Cardiac muscle cell (in vitro differentiated cells and primary cell): Measurements from ENCODE around the gene MAP2K6. TPM values are rescaled to one million over a fixed set of nuclear protein-coding genes. Genes with fewer than 3 reads are reported as not detected.

Source experiments
- DNase-seq, 2 donors: peaks; one replicate each; pipeline versions ENCODE4 v3.0.0 to v3.0.0-alpha.2; 2010 to 2017; ENCODE audit warnings: low read depth in 1 of 2, low spot score in 1 of 2
- H3K27ac ChIP-seq: fragments of 200-600 bp; sonication (generic); 2 replicates; pipeline ENCODE4 v1.5.1; 2016
- H3K27me3 ChIP-seq: fragments of 200-600 bp; sonication (generic); 2 replicates; pipeline ENCODE4 v1.6.0; 2016; ENCODE audit warnings: control low read depth
- H3K36me3 ChIP-seq: fragments of 200-600 bp; sonication (generic); 2 replicates; pipeline ENCODE4 v1.5.1; 2016; ENCODE audit warnings: control low read depth
- H3K4me1 ChIP-seq: fragments of 200-600 bp; sonication (generic); 2 replicates; pipeline ENCODE4 v1.8.1; 2017; ENCODE audit warnings: low read depth, mild to moderate bottlenecking, mixed run types
- H3K4me3 ChIP-seq: fragments of 200-600 bp; sonication (generic); 2 replicates; pipeline ENCODE4 v1.5.1; 2016; ENCODE audit warnings: mild to moderate bottlenecking
- H3K9me3 ChIP-seq: fragments of 200-600 bp; sonication (generic); 2 replicates; pipeline ENCODE4 v1.5.1; 2017; ENCODE audit warnings: low read depth, mild to moderate bottlenecking, control low read depth
- CTCF ChIP-seq: IDR thresholded peaks from 2 replicates; pipeline ENCODE4 v1.5.1; 2012; ENCODE audit warnings: low read depth, mild to moderate bottlenecking, low read length
- polyA plus RNA-seq: library from polyadenylated mRNA; unstranded; fragments of >200 nt; fragmentation: Nextera tagmentation; extraction: Ambion mirVana; gene quantifications from 2 replicates; pipeline ENCODE4 v1.2.1, GENCODE V29; 2016
- total RNA-seq: library from RNA; depleted of rRNA; stranded (reverse); fragments of >200 nt; gene quantifications from 2 replicates; pipeline ENCODE4 v1.2.3, GENCODE V29; 2016

MAP2K6 gene
- total and polyA plus RNA-seq, 2 experiments from 2014 or later: 13.1 to 13.2 TPM

GRCh38 chr17:69443138-69443537 is 28.6 kb downstream of the MAP2K6 start:
- H3K27me3 ChIP-seq: no peaks in the 10 kb centered on the region
- H3K4me1 ChIP-seq: no peaks in the 10 kb centered on the region
- H3K27ac ChIP-seq: no peak overlapping the region
- no peak for TF ChIP-seq CTCF
- H3K9me3 ChIP-seq: no peaks in the 10 kb centered on the region
- no peaks in the 10 kb centered on the region for H3K36me3 ChIP-seq
- H3K4me3 ChIP-seq: no peak overlapping the region
- DNase-seq: no peak

DNA sequence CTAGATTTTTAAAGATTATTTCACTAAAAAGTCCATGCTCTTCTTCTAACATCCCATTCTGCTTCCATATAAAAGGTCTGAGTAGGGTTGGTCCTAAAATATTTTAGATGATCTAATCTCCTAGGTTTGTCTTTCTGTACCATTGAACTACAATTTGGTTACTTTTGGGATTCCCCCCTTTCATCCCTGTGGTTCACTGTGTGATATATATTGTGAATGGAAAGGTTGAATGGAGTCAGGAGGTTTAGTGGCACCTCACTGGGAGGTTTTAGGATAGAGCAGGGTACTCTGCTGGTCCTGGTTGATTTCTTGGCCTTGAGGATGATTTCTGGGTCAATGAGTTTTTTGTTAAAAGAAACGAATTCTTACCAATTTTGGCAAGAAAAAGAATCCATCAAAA is 29.5 kb downstream of the MAP2K6 start:
- Histone ChIP-seq H3K4me1 (no peaks in the 10 kb centered on the region), H3K36me3 (no peaks in the 10 kb centered on the region), H3K27ac (no peak overlapping the region), H3K4me3 (no peak overlapping the region), H3K27me3 (no peaks in the 10 kb centered on the region), H3K9me3 (no peaks in the 10 kb centered on the region)
- no peak for DNase-seq
- no peak for TF ChIP-seq CTCF

DNA sequence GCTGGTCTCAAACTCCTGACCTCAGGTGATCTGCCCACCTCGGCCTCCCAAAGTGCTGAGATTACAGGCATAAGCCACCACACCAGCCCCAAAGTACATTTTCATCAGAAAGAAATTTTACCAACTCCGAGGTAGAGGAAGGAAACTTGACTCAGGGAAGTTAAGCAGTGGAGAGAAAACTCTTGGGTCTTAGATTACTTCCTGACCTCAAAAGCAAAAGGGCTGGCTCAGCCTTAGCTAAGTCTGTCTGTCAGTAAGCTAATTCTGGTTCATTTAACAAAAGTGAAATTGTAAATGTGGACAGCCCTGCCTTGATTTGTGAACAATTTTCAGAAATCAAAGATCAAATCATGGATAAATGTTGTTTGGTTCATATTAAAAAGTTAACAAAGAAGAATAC is 30.6 kb downstream of the MAP2K6 start:
- DNase-seq: no peak
- Histone ChIP-seq H3K4me3 (no peak overlapping the region), H3K27me3 (no peaks in the 10 kb centered on the region), H3K27ac (no peak overlapping the region), H3K4me1 (no peaks in the 10 kb centered on the region), H3K9me3 (no peaks in the 10 kb centered on the region), H3K36me3 (no peaks in the 10 kb centered on the region)
- no peak for TF ChIP-seq CTCF

- Histone ChIP-seq H3K9me3 (no peaks in the 10 kb centered on the region), H3K4me3 (no peak overlapping the region), H3K4me1 (no peaks in the 10 kb centered on the region), H3K27ac (no peak overlapping the region), H3K36me3 (no peaks in the 10 kb centered on the region), H3K27me3 (no peaks in the 10 kb centered on the region)
- DNase-seq: no peak
- no peak for TF ChIP-seq CTCF
Measured at GRCh38 chr17:69447726-69448125, 33.2 kb downstream of the MAP2K6 start.

DNA sequence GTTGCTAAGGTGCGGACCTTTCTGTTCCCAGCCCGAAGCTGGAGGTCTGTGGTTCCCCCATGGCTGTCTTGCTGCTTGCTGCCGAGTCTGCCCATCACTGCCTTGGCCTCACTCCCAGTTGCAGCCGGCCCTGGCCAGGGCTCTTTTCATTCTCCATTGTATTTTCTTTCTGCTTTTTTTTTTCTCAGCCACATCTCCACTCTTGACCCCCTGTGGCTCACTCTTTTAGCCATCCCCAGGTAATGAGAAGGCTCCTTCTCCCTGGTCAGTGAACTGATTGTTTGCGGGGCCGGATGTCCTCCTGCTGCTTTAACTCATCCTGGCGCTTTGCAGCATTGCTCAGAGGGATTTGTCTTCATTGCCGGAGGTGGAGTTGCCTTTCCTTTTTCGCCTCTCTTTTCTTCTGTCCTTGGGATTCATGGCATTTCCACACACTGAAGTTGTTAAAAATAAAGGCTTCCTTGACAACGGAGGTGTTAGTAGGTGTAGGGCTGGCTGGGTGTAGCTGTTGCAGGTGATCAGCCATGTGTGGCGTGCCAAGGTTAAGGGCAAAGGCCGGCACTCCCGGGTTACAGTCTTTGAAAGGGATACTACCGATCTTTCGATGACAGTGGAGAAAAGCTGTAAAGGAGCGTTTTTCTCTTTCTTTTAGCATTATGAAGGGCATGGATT is 34.1 kb downstream of the MAP2K6 start:
- no peaks in the 10 kb centered on the region for H3K4me1 ChIP-seq
- no peaks in the 10 kb centered on the region for H3K27me3 ChIP-seq
- no peak overlapping the region for H3K27ac ChIP-seq
- no peaks in the 10 kb centered on the region for H3K9me3 ChIP-seq
- no peak for TF ChIP-seq CTCF
- peak; percentile 9 to 37 for DNase-seq
- H3K4me3 ChIP-seq: no peak overlapping the region
- no peaks in the 10 kb centered on the region for H3K36me3 ChIP-seq

DNA sequence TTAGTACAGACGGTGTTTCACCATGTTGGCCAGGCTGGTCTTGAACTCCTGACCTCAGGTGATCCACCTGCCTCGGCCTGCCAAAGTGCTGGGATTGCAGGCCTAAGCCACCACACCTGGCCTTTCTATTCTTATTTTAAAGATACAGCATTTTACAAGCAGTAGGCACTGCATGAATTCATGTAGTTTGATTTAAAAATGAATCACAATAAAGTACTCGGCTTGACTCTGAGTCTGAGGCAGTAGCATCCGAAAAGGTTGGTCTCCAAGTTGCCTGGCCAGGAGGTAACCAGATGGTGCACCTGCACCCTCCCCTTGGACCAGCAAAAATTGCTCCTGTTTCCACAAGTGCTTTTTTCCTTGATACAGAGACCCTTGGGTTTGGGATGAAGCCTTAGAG is 35.6 kb downstream of the MAP2K6 start:
- Histone ChIP-seq H3K4me3 (no peak overlapping the region), H3K27ac (no peak overlapping the region), H3K36me3 (no peaks in the 10 kb centered on the region), H3K4me1 (no peaks in the 10 kb centered on the region), H3K27me3 (no peaks in the 10 kb centered on the region), H3K9me3 (no peaks in the 10 kb centered on the region)
- no peak for TF ChIP-seq CTCF
- DNase-seq: no peak
